Gastroesophageal sphincter (tissue), 3 donors: ENCODE measurements around the gene LRRC36.

Source experiments
- POLR2A ChIP-seq, 2 donors: fragments of 450-650 bp; IDR thresholded peaks; one replicate each; pipeline ENCODE4 v1.6.1; 2017; ENCODE audit warnings: antibody characterized with exemption in 2 of 2, mild to moderate bottlenecking in 2 of 2, moderate library complexity in 1 of 2
- TF ChIP-seq, protein P1 (sequence below), 4 experiments: fragments of 200-600 bp in 2 of 4; fragments of 450-650 bp in 2 of 4; sonication (generic) in 1 of 4; IDR thresholded peaks; one replicate each; pipeline ENCODE4 v1.5.1; 2017 to 2019; ENCODE audit warnings: antibody characterized with exemption in 4 of 4, mild to moderate bottlenecking in 2 of 4, moderate library complexity in 2 of 4

DNA sequence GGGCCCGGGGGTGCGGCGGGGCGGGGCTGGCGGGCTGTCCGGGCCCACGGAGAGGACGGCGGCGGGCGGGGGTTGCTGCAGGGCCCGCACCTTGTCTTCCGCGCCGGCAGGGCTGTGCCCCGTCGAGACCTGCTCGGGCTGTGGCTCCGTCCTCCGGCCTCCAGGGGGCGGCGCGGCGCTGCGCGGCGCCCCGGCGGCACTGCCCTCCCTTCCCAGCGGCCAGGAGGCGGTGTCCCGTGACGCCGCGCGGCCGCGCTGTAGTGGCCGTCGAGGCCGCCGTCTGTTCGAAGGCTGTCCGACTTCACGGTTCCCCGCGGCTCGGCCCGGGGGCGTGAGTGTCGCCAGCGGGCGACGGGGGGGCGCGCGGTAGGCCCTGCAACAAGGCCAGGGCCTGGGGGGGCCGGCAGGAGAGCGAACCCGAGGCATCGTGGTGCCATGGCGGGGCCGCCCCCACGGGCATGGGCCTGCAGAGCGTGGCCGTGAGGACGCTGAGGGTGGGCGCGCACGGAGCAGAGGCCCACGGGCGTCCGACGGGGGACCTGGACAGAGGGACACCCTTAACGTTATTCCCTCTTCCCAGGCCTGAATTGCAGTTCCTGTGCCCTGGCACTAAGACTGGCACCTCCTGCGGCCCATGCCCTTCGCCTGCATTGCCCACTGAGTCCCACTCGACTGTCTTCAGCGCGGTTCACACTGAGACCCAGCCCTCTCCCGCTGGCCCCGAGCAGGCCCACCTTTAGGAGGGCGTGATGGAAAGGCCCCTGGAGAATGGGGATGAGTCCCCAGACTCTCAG, 47.1 kb upstream of the LRRC36 start, which contains the start of gene PLEKHG4:
- TF ChIP-seq, protein P1, sequence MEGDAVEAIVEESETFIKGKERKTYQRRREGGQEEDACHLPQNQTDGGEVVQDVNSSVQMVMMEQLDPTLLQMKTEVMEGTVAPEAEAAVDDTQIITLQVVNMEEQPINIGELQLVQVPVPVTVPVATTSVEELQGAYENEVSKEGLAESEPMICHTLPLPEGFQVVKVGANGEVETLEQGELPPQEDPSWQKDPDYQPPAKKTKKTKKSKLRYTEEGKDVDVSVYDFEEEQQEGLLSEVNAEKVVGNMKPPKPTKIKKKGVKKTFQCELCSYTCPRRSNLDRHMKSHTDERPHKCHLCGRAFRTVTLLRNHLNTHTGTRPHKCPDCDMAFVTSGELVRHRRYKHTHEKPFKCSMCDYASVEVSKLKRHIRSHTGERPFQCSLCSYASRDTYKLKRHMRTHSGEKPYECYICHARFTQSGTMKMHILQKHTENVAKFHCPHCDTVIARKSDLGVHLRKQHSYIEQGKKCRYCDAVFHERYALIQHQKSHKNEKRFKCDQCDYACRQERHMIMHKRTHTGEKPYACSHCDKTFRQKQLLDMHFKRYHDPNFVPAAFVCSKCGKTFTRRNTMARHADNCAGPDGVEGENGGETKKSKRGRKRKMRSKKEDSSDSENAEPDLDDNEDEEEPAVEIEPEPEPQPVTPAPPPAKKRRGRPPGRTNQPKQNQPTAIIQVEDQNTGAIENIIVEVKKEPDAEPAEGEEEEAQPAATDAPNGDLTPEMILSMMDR (IDR thresholded peaks at IDR 0.05), result peak in 3 of 4 experiments; percentile 73 to 87 (median 83)
- TF ChIP-seq POLR2A (IDR thresholded peaks at IDR 0.05), result peak in 1 of 2 donors; percentile 8
